Measurements from ENCODE around the gene PSMD1. TPM values are rescaled to one million over a fixed set of nuclear protein-coding genes. Genes with fewer than 3 reads are reported as not detected.

The PSMD1 gene
- total RNA-seq, 2 donors from 2014 or later = 99.7 to 105 TPM

DNA sequence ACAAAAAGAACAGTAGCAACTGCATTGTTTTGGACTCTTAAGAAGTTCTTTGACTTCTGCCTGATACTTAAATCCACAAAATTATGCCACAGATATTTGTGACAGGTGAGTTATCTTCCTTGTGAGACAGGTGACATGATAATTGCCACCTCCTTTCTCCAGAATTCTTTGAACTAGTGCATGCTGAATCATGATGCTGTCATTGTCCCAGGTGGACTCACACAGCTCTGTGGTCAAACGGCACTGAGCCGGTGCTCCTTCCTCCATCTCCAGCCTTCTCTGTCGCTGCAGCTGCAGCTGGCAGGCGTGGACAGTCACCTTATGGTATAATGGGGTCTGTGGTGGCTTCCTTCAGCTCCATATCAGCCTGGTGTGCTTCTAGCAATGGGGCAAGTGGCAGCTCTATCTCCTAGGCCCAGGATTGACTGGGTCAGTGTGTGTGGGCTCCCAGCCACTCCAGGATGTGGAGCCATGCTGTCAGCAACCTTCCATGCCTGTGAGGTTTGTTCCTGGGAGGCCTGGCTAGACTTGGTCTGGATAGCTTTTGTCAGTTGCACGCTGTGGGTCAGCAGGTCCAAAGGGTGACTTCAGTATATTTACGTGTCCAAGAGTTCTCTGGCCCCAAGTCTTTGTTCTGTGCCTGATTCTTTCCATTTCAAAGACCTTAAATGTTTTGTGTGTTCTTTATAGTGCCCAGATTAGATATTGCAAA is 157.4 kb downstream of the PSMD1 start:
- DNase-seq (ENCODE audit: low spot score in 2 of 2) (no peak), ATAC-seq (no peak)
- H3K36me3 Mint-ChIP-seq = no peaks in the 10 kb centered on the region
- H3K27ac Mint-ChIP-seq = no peak overlapping the region
- no peaks in the 10 kb centered on the region for H3K9me3 Mint-ChIP-seq

DNA sequence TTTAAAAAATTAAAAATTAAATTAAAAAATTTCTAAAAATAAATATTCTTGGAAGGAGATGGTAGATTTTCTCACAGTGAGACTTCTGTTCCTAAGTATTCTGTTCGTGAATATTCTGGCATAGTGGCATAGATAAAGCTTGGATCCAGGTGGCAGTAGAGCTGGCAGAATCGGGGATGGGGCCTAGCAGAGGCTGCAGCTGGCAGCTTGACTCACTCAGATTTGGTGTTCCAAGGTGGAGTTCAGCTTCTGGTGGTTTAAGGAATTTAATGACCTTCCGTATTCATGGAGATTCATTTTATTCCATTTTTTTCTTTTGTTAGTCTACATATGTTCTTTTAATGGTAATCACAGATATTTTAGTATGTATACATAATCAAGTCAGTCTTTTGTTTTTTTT is 161.7 kb downstream of the PSMD1 start:
- DNase-seq (ENCODE audit: low spot score in 2 of 2) = no peak
- Mint-ChIP-seq H3K9me3 (no peaks in the 10 kb centered on the region), H3K27ac (no peak overlapping the region), H3K36me3 (no peaks in the 10 kb centered on the region)
- ATAC-seq = no peak

DNA sequence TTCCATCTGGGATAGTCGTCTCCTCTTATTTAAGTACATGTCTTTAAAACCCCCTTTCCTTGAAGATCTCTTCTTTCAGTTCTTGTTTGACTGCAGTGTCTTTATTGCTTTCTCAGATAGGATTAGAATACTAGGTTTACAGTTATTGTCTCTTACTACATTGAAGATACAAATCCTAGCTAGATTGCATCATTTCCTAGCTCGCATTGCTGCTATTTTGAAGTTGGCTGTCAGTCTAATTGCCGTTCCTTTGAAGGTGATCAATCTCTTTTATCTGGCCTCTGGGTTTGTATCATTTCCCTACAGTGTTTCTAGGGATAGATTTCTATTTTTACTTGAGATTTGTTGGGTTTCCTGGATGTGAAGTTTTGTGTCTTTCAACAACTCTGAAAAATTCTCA is 162.6 kb downstream of the PSMD1 start:
- H3K27ac Mint-ChIP-seq = no peak overlapping the region
- H3K36me3 Mint-ChIP-seq = no peaks in the 10 kb centered on the region
- no peak for DNase-seq (ENCODE audit: low spot score in 2 of 2)
- H3K9me3 Mint-ChIP-seq = no peaks in the 10 kb centered on the region
- no peak for ATAC-seq

DNA sequence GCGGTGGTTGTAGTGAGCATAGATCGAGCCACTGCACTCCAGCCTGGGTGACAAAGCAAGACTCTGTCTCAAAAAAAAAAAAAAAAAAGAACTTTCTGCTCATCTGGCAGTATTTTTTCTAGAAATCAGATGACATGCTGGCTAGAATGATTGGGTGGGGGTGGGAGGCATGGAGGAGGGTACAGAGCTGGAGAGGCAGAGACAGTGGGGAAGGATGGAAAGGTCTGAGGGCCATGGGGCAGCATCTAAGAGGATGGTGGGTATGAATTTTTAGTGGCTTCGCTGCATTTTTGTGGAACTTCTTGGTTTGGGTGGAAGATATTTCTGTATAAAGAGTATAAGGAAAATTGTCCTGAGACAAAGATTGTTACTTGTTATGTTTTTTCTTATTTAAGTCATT is 165.1 kb downstream of the PSMD1 start:
- Mint-ChIP-seq H3K36me3 (no peaks in the 10 kb centered on the region), H3K27ac (no peak overlapping the region), H3K9me3 (no peaks in the 10 kb centered on the region)
- ATAC-seq (no peak), DNase-seq (ENCODE audit: low spot score in 2 of 2) (no peak)

Other genes starting within 250 kb of the PSMD1 start
- 10 to 100 TPM; 18.4 to 90.2 TPM for gene ITM2C, start 191.9 kb upstream of the PSMD1 start, total RNA-seq
- 10 to 100 TPM in 1 of 2 donors, 1 to 10 TPM in 1; 2.6 to 12.1 TPM for gene GPR55, start 131.6 kb upstream of the PSMD1 start, total RNA-seq
- gene SPATA3, start 60.7 kb upstream of the PSMD1 start, total RNA-seq = 1 to 10 TPM in 1 of 2 donors, under 1 TPM in 1; 0.84 to 2.9 TPM
- gene C2orf72, start 19.3 kb upstream of the PSMD1 start, total RNA-seq = 1 to 10 TPM in 1 of 2 donors, under 1 TPM in 1; 0.18 to 5.7 TPM
- gene HTR2B, start 68.2 kb downstream of the PSMD1 start, total RNA-seq = not detected
- 1 to 10 TPM; 2.0 to 4.0 TPM for gene ARMC9, start 141.8 kb downstream of the PSMD1 start, total RNA-seq